WTC11 (cell line): ENCODE data around the gene CCDC137.

Experiments used
- ATF3 ChIP-seq: sonication (generic); formaldehyde crosslinking; conservative IDR thresholded peaks from 2 replicates; pipeline ENCODE4 v1.8.1; 2022; ENCODE audit warnings: mild to moderate bottlenecking, missing genetic modification reagents
- CREM ChIP-seq: sonication (generic); formaldehyde crosslinking; IDR thresholded peaks from 2 replicates; pipeline ENCODE4 v1.8.1; 2022; ENCODE audit warnings: mild to moderate bottlenecking, missing genetic modification reagents, moderate library complexity
- FOXJ3 ChIP-seq: sonication (generic); formaldehyde crosslinking; IDR thresholded peaks from 2 replicates; pipeline ENCODE4 v1.9.0; 2021; ENCODE audit warnings: missing genetic modification reagents, mild to moderate bottlenecking, borderline replicate concordance
- NR1H2 ChIP-seq: sonication (generic); formaldehyde crosslinking; IDR thresholded peaks from 2 replicates; pipeline ENCODE4 v1.9.0; 2021; ENCODE audit warnings: mild to moderate bottlenecking, moderate library complexity, missing genetic modification reagents
- SMAD3 ChIP-seq: sonication (generic); formaldehyde crosslinking; IDR thresholded peaks from 2 replicates; pipeline ENCODE4 v1.8.0; 2022; ENCODE audit warnings: missing genetic modification reagents, mild to moderate bottlenecking, borderline replicate concordance
- TEAD4 ChIP-seq: sonication (generic); formaldehyde crosslinking; IDR thresholded peaks from 2 replicates; pipeline ENCODE4 v1.8.0; 2022; ENCODE audit warnings: mild to moderate bottlenecking, missing genetic modification reagents
- USF1 ChIP-seq: sonication (generic); formaldehyde crosslinking; IDR thresholded peaks from 2 replicates; pipeline ENCODE4 v1.8.0; 2022; ENCODE audit warnings: mild to moderate bottlenecking, missing genetic modification reagents
- USF2 ChIP-seq: sonication (generic); formaldehyde crosslinking; IDR thresholded peaks from 2 replicates; pipeline ENCODE4 v1.8.1; 2023; ENCODE audit warnings: mild to moderate bottlenecking, missing genetic modification reagents, moderate library complexity
- ZNF263 ChIP-seq: sonication (generic); formaldehyde crosslinking; IDR thresholded peaks from 2 replicates; pipeline ENCODE4 v1.8.1; 2022; ENCODE audit warnings: low read depth, mild to moderate bottlenecking, moderate library complexity, missing genetic modification reagents
- TF ChIP-seq, protein P1 (sequence below): sonication (generic); formaldehyde crosslinking; IDR thresholded peaks from 2 replicates; pipeline ENCODE4 v1.8.1; 2022; ENCODE audit warnings: low read depth, missing genetic modification reagents, borderline replicate concordance
- TF ChIP-seq, protein P2 (sequence below): fragments of 200-600 bp; IDR thresholded peaks from 2 replicates; pipeline ENCODE4 v1.8.0; 2022; ENCODE audit warnings: antibody characterized with exemption
- TF ChIP-seq, protein P3 (sequence below): sonication (generic); formaldehyde crosslinking; IDR thresholded peaks from 2 replicates; pipeline ENCODE4 v1.8.1; 2023; ENCODE audit warnings: mild to moderate bottlenecking, missing genetic modification reagents
- TF ChIP-seq, protein P4 (sequence below): sonication (generic); formaldehyde crosslinking; IDR thresholded peaks from 2 replicates; pipeline ENCODE4 v1.8.0; 2022; ENCODE audit warnings: mild to moderate bottlenecking, missing genetic modification reagents

DNA sequence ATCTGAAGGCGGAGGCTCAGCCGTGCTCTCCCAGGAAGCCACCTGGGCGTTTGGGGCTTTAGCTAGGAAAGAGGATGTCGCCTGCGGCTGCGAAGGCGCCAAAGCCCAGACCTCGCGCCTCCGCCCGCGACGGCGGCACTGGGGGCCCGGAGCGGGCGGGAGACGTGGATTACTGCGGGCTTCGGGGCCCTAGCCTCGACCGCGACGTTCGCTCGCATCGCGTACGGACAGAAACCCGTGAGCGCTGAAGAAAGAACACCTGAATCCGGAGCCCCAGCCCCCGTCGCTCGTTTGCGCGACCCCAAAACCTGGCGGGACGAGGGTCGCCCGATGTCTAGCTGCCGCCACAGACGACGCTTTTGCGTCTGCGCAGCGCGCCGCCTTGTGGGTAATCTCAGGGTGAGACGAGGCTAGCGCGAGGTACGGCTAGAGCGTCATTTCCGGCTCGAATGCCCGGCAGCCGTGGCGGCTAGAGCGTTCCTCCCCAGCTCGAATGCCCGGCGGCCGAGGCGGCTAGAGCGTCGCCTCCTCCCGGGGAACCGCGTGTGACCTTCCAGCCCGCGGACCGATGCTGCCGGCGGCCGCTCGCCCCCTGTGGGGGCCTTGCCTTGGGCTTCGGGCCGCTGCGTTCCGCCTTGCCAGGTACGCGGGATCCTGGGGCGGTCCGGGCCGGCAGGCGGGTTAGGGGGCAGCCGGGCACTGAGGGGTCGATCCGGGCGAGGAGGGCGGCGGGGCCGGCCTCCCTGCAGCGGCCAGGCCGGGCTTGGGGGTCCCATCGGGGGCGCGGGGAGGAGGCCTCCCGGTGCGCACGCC lies 36.6 kb downstream of the CCDC137 start, which contains the start of gene MRPL12:
- TF ChIP-seq, protein P1, sequence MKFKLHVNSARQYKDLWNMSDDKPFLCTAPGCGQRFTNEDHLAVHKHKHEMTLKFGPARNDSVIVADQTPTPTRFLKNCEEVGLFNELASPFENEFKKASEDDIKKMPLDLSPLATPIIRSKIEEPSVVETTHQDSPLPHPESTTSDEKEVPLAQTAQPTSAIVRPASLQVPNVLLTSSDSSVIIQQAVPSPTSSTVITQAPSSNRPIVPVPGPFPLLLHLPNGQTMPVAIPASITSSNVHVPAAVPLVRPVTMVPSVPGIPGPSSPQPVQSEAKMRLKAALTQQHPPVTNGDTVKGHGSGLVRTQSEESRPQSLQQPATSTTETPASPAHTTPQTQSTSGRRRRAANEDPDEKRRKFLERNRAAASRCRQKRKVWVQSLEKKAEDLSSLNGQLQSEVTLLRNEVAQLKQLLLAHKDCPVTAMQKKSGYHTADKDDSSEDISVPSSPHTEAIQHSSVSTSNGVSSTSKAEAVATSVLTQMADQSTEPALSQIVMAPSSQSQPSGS (CRISPR knock-in tag) = no peak
- TF ChIP-seq, protein P2, sequence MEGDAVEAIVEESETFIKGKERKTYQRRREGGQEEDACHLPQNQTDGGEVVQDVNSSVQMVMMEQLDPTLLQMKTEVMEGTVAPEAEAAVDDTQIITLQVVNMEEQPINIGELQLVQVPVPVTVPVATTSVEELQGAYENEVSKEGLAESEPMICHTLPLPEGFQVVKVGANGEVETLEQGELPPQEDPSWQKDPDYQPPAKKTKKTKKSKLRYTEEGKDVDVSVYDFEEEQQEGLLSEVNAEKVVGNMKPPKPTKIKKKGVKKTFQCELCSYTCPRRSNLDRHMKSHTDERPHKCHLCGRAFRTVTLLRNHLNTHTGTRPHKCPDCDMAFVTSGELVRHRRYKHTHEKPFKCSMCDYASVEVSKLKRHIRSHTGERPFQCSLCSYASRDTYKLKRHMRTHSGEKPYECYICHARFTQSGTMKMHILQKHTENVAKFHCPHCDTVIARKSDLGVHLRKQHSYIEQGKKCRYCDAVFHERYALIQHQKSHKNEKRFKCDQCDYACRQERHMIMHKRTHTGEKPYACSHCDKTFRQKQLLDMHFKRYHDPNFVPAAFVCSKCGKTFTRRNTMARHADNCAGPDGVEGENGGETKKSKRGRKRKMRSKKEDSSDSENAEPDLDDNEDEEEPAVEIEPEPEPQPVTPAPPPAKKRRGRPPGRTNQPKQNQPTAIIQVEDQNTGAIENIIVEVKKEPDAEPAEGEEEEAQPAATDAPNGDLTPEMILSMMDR = peak; percentile 28; the same call in 1 of the 2 replicates
- TF ChIP-seq SMAD3 (CRISPR knock-in tag) (no peak), ZNF263 (CRISPR knock-in tag) (no peak), ATF3 (CRISPR knock-in tag) (no peak), USF1 (CRISPR knock-in tag) (no peak; the same call in 1 of the 2 replicates), CREM (CRISPR knock-in tag) (peak; percentile 94), FOXJ3 (no peak), NR1H2 (CRISPR knock-in tag) (no peak), TEAD4 (CRISPR knock-in tag) (no peak; the same call in 1 of the 2 replicates), USF2 (CRISPR knock-in tag) (peak; percentile 52; the same call in 1 of the 2 replicates)
- TF ChIP-seq, protein P3, sequence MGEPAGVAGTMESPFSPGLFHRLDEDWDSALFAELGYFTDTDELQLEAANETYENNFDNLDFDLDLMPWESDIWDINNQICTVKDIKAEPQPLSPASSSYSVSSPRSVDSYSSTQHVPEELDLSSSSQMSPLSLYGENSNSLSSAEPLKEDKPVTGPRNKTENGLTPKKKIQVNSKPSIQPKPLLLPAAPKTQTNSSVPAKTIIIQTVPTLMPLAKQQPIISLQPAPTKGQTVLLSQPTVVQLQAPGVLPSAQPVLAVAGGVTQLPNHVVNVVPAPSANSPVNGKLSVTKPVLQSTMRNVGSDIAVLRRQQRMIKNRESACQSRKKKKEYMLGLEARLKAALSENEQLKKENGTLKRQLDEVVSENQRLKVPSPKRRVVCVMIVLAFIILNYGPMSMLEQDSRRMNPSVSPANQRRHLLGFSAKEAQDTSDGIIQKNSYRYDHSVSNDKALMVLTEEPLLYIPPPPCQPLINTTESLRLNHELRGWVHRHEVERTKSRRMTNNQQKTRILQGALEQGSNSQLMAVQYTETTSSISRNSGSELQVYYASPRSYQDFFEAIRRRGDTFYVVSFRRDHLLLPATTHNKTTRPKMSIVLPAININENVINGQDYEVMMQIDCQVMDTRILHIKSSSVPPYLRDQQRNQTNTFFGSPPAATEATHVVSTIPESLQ = no peak
- TF ChIP-seq, protein P4, sequence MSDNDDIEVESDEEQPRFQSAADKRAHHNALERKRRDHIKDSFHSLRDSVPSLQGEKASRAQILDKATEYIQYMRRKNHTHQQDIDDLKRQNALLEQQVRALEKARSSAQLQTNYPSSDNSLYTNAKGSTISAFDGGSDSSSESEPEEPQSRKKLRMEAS (CRISPR knock-in tag) = peak; percentile 96
